Ureter (tissue), 1 donor: ENCODE data around the gene SNTG2. TPM values are rescaled to one million over a fixed set of nuclear protein-coding genes. Genes with fewer than 3 reads are reported as not detected.

Source experiments
- DNase-seq: peaks from one replicate; pipeline ENCODE4 v3.0.0-alpha.2; 2020; ENCODE audit warnings: low spot score
- total RNA-seq: library from RNA; stranded (reverse); gene quantifications from one replicate; pipeline ENCODE4 v1.2.4, GENCODE V29; 2023
- donor health status: DM: yes; HTN: yes; CAD: no.

The SNTG2 gene
- total RNA-seq, 1 donor from 2014 or later: 9.9 TPM

- DNase-seq: no peak
Observed at GRCh38 chr2:1310866-1311265, 360.2 kb downstream of the SNTG2 start.

- no peak for DNase-seq
Observed at GRCh38 chr2:1313240-1313924, 362.7 kb downstream of the SNTG2 start.

DNA sequence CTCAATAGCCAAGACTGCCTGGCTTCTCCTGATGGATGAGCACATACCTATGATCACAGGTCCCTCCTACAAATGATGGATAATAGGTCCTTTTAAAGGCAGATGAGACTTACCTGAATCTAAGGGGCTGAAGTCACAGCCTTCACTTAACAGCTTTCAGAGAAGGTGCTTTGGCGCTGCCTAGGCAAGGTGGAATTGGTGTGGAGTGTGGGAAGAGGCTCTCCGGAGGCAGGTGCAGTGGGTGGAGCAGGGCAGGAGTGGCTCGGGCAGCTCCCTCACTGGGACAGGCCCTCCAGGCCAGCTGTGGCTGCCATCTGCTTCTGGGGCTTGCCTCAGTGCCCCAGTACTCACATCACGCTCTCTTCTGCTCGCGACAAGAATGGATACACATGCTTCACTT is 363.6 kb downstream of the SNTG2 start:
- DNase-seq: no peak

DNA sequence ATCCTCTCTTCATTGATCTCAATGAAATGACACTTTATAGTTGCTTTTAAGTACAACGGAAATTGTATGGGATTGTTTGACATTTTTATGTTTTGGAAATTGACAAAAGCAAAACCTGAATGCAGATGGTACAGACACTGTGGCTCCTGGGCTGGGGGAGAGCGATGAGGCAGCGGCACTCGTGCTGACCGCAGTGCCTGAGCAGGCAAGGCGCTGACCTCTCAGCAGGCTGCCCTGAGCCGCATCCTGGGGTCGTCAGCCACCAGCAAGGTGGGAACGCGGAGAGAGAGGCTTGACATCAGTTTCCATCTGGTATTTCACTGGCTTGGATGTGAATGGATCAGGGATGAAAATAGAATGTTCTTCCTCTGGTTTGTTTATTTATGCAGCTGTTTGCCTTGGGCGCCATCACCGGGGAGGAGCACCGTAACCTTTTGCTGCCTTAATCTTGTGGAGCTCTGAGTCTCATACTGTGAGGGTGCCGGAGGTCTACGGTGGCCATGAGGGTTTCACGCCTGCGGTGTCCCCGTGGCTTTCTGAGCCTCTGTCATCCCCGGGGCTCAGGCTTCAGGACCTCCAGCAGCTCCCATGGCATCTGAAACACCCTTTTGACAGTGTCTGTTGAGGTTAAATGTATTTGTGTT is 367.8 kb downstream of the SNTG2 start:
- DNase-seq: no peak

DNA sequence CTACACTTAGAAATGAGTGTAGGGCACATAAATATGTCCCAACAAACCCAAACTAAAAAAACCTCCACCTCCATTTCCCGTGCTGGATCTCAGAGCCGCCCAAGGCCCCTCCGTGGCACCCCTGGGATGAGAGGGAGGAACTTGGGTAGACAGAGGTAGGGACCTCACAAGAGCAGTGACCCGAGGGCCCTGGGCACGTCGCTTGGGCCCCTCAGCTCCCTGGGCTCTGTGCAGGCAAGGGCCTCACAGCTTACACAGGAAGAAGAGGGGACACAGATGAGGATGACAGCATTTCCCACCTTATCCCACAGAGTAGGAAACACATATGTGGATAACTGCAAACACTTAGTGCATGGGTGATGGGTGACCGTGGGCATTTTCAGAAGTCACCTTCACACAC is 368.7 kb downstream of the SNTG2 start:
- DNase-seq: no peak

DNA sequence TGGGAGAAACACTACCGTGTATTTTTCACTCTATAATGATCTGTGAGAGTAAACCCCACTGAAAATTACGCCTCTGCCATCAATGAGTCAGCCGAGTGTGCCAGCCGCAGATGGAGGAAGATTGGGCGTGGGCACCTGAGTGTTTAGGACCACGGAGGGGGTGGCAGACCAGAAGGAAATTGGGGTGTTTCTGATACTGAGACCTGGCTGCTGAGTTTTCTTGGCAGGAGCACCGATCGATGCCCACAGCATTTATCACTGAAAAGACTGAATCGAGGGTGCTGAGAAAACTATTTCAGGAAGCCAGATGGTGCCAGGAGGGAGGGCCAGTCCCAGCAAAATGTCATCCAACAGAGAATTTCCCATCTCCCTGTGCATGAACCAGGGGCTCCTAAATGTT is 370.7 kb downstream of the SNTG2 start:
- DNase-seq: no peak

GRCh38 chr2:1324884-1325283 is 374.2 kb downstream of the SNTG2 start:
- DNase-seq: no peak

DNA sequence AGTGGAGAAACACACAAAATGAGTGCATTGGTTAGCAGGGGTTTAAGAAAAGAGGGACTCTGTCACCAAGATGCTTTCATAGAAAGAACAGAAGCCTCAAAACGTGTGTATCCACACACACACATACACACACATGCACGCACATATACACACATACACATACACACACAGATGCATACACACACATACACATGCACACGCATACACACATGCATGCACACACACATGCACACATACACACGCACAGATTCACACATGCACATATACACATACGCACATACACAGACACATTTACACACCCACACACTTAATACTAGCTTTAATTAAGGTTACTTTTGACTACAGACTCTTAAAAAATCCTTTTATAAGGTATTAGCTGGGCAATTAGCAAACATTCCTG is 378.0 kb downstream of the SNTG2 start:
- no peak for DNase-seq

- no peak for DNase-seq
Observed at GRCh38 chr2:1339388-1340140, 388.9 kb downstream of the SNTG2 start.

DNA sequence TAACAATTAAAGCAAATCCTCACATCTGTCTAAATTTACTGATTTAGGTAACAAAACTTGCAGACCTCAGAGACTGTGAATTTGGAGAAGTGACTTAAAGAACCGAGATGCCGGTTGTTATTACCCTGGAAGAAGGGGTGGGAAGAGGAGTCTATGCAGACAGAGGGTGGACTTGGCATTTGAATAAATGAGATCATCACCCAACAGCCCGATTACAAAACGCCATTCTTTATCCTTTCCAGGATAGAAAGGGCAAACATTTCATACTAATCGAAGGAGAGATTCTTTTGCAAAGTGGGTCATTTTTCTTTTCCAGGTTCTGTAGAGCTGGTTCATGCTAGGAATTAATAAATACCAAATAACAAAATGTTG is 389.5 kb downstream of the SNTG2 start:
- no peak for DNase-seq

- DNase-seq: no peak
Observed at GRCh38 chr2:1341404-1342120, 390.9 kb downstream of the SNTG2 start.

- DNase-seq: no peak
Observed at GRCh38 chr2:1348789-1349188, 398.1 kb downstream of the SNTG2 start.

GRCh38 chr2:1350111-1350510 is 399.5 kb downstream of the SNTG2 start:
- DNase-seq: no peak

DNA sequence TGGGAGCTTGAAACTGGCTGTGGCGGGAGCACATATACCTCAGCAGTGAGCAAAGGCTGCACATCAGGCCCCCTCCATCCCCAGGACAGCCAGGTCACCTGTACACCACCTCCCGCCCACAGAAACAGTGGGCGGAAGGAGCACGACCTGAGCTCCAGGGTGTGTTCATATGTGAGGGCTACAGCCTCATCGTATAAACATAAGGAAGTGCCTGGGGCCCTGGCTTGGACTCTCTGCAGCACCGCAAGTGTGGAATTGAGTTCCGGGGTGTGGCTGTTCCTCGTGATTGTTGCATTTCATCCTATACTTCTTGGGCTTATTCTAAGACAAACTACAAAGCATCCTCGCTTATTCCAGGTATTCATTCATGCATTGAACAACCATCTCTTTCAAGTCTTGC is 402.5 kb downstream of the SNTG2 start:
- DNase-seq: no peak

DNA sequence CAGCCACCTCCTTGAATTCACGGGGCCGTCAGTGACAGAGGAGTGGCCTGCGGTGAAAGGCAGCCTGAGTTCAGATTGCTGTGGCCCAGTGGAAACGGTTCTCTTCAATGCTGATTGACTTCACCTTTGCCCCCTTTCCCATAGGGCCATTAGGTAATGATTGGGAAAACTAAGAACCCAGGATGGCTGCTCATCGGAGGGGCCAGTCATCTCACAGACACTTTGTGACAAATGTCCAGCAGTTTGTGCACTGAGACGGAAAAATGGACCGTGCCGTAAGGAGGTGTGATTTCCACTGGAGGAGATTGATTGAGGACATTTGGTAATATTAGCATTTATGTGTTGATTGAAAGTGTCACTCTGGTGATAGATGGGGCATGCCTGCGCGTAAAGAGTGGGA is 402.9 kb downstream of the SNTG2 start:
- DNase-seq: no peak

DNA sequence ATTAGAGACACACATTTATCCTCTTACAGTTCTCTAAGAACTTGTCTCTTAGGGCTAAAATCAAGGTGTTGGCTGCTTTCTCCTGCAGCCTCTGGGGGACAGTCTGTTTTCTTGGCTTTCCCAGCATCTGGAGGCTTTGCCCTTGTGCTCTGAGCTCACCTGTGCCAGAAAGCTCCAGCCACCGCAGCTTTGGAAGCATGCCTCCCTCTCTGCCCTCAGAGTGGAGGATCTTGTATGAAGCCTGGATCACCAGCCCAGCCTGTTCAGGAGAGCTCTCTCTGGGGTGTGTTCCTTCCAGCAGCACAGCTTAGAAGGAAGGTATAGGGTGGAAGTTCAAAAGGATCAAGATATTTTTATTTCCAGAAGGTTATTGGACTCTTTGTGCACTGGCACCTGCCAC is 409.5 kb downstream of the SNTG2 start:
- no peak for DNase-seq

GRCh38 chr2:1360557-1361250 is 410.1 kb downstream of the SNTG2 start:
- DNase-seq: no peak

- DNase-seq: no peak
Observed at GRCh38 chr2:1363367-1363766, 412.7 kb downstream of the SNTG2 start.

GRCh38 chr2:1366546-1367134 is 416.0 kb downstream of the SNTG2 start:
- no peak for DNase-seq

- DNase-seq: no peak
Observed at GRCh38 chr2:1367601-1368000, 417.0 kb downstream of the SNTG2 start.

DNA sequence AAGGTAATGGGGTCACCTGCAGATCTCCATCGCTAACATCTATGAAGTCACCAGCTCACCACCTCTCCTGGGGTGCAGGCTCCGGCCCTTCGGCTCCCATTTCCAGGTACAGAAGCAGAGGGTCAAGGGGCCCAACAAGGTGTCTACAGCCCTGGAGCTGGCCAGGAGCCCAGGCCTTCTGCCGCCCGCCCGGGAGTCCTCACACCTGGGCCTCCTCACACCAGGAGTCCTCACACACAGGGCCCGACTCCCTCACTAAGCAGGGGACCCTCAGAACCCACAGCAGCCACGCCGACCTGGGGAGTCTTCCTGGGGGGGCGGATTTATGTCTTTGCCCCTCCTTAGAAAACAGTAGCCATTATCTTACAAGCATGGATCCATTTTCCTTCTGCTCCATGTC is 419.3 kb downstream of the SNTG2 start:
- no peak for DNase-seq
